ENCODE results near the gene RAB17.

GRCh38 chr2:237616734-237617586, 26.4 kb upstream of the RAB17 start:
- TF ChIP-seq CTCF (conservative IDR thresholded peaks at IDR 0.05) (no peak), EZH2 (IDR thresholded peaks at IDR 0.05; ENCODE audit: low read depth) (no peak)

Measured in PC-9 (cell line).